NB4 (cell line): ENCODE results near the gene ACSBG1.

Source experiments
- DNase-seq: peaks from one replicate; pipeline ENCODE4 v3.0.0; 2010; ENCODE audit warnings: low read depth
- H3K4me3 ChIP-seq: one replicate; pipeline ENCODE4 v1.5.1; 2011; ENCODE audit warnings: mild to moderate bottlenecking, low read depth, low read length, moderate library complexity
- MYC ChIP-seq: IDR thresholded peaks from 2 replicates; pipeline ENCODE4 v1.6.1; 2011; ENCODE audit warnings: low read depth, low read length
- POLR2A ChIP-seq: IDR thresholded peaks from 2 replicates; pipeline ENCODE4 v1.6.1; 2011; ENCODE audit warnings: mild to moderate bottlenecking; ENCODE audit not compliant: insufficient read length; ENCODE audit errors: extremely low read depth
- TF ChIP-seq, protein P1 (sequence below): IDR thresholded peaks from one replicate; pipeline ENCODE4 v1.5.1; 2012; ENCODE audit warnings: low read depth, low read length
- TF ChIP-seq, protein P2 (sequence below): IDR thresholded peaks from 2 replicates; pipeline ENCODE4 v1.6.1; 2011; ENCODE audit warnings: low read depth, low read length

ACSBG1 gene

DNA sequence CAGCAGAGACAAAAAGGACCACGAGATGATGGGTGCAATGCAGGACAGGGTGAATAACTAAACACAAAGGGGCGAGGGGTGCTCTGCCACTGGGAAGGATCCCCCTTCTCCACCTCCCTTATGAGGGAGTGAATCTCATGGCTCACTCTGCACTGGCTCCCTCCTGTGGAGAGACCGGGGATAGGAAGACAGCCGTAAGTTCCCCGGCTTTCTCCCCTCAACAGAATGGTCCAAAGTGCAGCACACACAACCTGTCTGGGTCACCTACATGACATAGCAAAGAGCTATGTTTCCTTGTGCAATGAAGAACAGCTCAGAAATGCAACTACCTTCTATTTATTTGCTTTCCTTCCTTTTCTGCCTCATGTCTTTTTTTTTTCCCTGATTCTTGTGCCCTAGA lies 7.8 kb upstream of the ACSBG1 start:
- TF ChIP-seq, protein P1, sequence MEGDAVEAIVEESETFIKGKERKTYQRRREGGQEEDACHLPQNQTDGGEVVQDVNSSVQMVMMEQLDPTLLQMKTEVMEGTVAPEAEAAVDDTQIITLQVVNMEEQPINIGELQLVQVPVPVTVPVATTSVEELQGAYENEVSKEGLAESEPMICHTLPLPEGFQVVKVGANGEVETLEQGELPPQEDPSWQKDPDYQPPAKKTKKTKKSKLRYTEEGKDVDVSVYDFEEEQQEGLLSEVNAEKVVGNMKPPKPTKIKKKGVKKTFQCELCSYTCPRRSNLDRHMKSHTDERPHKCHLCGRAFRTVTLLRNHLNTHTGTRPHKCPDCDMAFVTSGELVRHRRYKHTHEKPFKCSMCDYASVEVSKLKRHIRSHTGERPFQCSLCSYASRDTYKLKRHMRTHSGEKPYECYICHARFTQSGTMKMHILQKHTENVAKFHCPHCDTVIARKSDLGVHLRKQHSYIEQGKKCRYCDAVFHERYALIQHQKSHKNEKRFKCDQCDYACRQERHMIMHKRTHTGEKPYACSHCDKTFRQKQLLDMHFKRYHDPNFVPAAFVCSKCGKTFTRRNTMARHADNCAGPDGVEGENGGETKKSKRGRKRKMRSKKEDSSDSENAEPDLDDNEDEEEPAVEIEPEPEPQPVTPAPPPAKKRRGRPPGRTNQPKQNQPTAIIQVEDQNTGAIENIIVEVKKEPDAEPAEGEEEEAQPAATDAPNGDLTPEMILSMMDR = peak; percentile 88
- TF ChIP-seq, protein P2, sequence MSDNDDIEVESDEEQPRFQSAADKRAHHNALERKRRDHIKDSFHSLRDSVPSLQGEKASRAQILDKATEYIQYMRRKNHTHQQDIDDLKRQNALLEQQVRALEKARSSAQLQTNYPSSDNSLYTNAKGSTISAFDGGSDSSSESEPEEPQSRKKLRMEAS = no peak; the same call in 1 of the 2 replicates
- no peak overlapping the region for H3K4me3 ChIP-seq
- peak; percentile 58 for DNase-seq

DNA sequence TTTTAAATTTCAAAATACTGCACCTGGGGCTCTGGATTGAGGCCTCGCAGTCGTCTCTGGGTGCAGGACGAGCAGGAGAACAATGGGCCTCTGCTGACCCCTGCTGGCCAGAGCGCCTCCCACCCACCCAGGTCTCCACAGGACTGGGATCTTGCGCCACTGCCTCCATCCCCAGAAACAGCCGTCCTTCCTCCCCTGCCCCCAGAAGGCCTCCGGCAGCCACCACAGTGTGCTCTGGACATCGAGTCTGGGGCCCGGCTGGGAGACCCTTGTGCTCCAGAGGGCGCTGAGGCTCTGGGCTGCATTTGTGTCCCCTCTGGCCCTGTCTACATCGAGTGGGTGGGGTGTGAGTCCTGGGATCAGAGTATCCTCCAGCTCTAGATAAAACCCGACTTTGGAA lies 6.7 kb upstream of the ACSBG1 start:
- no peak overlapping the region for H3K4me3 ChIP-seq
- DNase-seq = peak; percentile 87
- TF ChIP-seq MYC (no peak), POLR2A (no peak)
- TF ChIP-seq, protein P1 = peak; percentile 88

DNA sequence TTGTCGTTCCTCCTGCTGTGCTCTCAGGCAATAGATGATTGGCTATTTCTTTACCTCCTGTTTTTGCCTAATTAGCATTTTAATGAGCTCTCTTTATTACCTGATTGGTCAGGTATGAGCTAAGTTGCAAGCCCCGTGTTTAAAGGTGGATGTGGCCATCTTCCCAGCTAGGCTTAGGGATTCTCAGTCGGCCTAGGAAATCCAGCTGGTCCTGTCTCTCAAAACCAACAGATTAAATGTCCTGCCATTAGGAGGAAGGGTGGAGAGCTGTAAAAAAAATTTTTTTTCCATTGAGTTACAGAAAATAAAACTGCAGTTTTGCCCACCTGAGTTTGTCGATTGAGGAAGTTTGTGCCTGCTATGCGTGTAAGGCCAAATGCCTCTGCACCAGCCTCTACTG lies 5.4 kb upstream of the ACSBG1 start:
- no peak overlapping the region for H3K4me3 ChIP-seq
- no peak for TF ChIP-seq POLR2A
- TF ChIP-seq MYC = no peak
- TF ChIP-seq, protein P2 = no peak
- TF ChIP-seq, protein P1 = no peak
- no peak for DNase-seq

DNA sequence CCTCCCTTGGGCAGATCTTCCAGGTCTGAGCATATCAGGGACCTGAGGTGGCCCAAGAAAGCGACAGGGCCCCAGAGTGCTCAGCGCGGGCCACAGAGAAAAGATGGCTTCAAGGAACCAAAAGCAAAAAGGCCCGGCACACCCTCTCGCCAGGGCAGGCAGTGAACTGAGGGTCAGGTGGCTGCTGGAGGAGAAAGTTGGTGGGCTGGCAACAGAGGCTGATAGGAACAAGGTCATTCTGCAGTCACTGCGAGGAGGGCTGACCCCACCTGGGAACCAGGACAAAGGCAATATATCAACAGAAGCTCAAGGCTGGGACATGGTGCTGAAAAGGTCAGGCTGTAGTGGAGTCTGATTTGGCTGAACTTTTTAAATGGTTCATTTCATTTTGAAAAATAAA lies 2.8 kb upstream of the ACSBG1 start:
- no peak overlapping the region for H3K4me3 ChIP-seq
- TF ChIP-seq MYC = no peak
- TF ChIP-seq, protein P1 = no peak
- TF ChIP-seq POLR2A = no peak
- TF ChIP-seq, protein P2 = no peak
- no peak for DNase-seq

DNA sequence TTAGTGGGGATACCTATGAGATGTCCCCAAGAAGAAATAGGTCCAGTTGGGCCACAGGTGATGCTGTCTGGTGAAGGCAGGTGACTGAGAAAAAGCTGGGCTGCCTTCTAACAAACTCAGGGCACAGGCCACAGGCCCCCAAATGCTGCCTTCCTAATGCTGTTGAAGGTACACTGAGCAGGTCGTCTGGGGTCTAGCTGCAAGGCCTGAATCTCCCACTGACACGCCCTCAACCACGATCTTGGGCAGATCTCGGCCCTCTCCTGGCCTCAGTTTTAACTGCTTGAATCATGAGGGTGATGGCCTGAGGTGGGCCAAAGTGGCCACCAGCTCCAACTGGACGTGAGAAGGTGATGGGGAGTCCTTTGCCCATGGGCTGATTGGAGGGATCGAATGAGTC lies 2.1 kb upstream of the ACSBG1 start:
- DNase-seq = no peak
- TF ChIP-seq, protein P2 = no peak
- TF ChIP-seq MYC (no peak), POLR2A (no peak)
- TF ChIP-seq, protein P1 = no peak
- no peak overlapping the region for H3K4me3 ChIP-seq

DNA sequence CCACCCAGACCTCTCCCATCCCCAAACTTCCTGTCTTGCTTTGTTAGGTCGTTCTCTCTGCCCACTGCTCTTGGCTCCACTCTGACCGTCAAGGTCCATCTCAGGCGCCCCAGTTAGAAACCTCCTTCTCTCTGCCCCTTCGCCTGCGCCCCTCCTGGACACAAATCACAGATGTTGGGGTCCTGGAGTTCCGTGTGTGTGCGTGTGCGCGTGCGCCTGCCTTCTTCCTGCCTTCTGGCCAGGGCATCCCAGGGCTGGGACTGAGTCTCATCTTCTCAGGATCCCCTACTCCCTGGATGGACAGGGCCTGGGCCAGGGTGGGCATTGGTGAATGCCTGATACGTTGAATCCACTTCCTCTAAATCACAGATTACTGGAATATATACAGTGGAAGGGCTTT lies 869 bp downstream of the ACSBG1 start:
- no peak overlapping the region for H3K4me3 ChIP-seq
- TF ChIP-seq MYC (no peak), POLR2A (no peak)
- TF ChIP-seq, protein P2 = no peak
- TF ChIP-seq, protein P1 = no peak
- DNase-seq = no peak
